ENCODE results near the gene EIF5A.
"Not testable (repeated sequence)": the region's sequence is repeated elsewhere in the genome, so short reads cannot be mapped to it uniquely, and the experiment has no call there.

EIF5A gene

GRCh38 chr17:7332600-7333069 is 25.2 kb downstream of the EIF5A start:
- not testable (repeated sequence) for DNase-seq

- DNase-seq: no peak
Observed at GRCh38 chr17:7334938-7335538, 27.6 kb downstream of the EIF5A start.

GRCh38 chr17:7335765-7336164 is 28.3 kb downstream of the EIF5A start:
- not testable (repeated sequence) for DNase-seq

DNA sequence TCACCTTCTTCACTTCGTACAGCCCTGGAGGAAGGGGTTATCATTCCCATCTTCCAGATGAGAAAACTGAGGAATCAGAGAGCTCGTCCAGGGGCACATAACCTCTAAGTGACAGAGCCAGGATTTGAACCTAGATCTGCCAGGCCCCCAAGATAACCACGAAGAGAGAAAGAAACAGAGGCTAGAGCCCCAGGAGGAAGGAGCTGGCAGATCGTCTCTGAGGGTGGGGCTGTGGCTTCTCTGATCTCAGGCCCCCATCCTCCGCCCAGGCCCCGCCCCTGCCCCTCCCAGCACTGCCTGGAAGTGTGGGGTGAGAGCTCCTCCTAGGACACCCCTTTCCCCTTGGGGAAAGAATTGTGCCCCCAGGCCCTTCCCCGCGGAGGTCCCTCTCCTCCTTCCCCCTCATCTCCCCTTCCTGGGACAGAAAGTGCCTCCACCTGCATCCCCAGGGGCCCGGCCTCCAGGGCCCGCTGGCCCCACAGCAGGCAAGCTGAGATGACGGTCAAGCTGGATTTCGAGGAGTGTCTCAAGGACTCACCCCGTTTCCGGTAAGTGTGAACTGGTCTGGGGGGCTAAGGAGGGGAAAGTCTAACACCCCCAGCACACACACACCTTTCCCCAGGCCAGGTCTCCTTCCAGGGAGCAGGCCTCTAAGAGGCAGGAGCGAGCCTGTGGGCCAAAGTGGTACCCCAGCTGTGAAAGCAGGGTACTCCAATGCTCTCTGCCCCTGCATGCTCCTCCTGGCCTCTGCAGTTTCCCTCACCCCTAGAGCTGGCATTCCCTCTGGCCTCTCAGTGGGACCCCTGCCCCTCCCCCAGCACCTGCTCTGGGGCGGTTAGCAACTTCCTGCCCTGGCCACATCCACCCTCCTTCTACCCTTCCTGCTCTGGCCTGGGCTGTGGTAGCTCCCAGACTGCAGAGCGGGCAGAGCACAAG is 29.1 kb downstream of the EIF5A start, which contains the start of gene ACAP1:
TSS of gene ACAP1 (plus strand) at position 290 of the 936 bp plus-strand sequence. CDS start at position 496, 206 bp downstream.
- DNase-seq: no peak

DNA sequence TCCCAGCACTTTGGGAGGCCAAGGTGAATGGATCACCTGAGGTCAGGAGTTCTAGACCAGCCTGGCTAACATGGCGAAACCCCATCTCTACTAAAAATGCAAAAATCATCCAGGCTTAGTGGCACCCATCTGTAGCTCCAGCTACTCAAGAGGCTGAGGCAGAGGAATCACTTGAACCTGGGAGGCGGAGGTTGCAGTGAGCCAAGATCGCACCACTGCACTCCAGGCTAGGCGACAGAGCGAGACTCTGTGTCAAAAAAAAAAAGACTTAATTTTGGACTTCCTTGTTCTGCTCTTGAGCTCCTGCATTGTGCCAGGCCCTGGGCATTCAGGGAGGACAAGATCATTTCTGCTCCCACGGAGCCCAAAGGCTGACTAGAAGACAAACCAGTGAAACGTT is 30.2 kb downstream of the EIF5A start:
- DNase-seq: not testable (repeated sequence)

DNA sequence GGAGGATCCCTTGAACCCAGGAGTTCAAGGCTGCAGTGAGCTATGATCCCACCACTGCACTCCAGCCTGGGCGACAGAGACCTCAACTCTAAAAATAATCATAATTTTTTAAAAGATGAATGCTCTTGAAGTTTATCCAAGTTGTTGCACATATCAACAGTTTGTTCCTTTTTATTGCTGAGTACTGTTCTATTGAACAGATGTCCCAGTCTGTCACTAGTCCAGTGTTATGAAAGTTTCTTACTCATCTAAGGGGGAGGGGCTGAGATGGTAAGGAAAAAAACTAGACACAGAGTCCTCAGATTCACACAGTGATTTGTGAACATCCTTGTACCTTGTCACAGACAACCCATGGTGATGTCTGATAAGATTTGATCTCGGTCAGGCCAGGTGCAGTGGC is 32.8 kb downstream of the EIF5A start:
- DNase-seq: no peak

DNA sequence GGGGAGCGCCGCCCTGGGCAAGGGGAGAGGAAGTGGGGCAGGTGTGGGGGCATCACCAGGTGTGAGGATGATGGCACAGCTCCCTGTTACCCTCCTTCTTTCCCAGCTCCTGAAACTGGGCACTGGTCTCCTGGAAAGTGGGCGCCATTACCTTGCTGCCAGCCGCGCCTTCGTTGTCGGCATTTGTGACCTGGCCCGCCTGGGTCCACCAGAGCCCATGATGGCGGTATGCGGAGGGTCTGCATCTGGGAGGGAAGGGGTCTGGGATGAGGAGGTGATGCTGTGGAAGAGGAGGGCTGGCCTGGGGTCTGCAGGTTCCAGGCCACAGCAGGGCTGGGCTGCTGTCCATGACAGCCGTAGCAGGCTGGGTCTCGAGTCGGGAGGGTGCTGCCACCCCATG is 34.4 kb downstream of the EIF5A start:
- no peak for DNase-seq

DNA sequence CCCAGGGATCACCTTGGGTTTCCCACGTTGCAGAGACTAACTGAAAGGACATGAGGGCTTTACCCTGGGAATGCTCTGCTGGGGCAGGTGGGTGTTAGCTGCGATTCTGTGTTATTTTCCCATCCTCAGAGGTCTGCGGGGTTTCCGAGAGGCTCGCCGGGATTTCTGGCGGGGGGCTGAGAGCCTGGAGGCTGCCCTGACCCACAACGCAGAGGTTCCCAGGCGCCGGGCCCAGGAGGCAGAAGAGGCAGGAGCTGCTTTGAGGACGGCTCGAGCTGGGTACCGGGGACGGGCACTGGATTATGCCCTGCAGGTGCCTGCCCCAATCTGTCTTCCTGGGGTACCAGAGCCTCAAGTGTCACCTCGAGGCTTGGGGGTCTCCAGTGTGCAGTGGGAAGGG is 35.8 kb downstream of the EIF5A start:
- DNase-seq: no peak

DNA sequence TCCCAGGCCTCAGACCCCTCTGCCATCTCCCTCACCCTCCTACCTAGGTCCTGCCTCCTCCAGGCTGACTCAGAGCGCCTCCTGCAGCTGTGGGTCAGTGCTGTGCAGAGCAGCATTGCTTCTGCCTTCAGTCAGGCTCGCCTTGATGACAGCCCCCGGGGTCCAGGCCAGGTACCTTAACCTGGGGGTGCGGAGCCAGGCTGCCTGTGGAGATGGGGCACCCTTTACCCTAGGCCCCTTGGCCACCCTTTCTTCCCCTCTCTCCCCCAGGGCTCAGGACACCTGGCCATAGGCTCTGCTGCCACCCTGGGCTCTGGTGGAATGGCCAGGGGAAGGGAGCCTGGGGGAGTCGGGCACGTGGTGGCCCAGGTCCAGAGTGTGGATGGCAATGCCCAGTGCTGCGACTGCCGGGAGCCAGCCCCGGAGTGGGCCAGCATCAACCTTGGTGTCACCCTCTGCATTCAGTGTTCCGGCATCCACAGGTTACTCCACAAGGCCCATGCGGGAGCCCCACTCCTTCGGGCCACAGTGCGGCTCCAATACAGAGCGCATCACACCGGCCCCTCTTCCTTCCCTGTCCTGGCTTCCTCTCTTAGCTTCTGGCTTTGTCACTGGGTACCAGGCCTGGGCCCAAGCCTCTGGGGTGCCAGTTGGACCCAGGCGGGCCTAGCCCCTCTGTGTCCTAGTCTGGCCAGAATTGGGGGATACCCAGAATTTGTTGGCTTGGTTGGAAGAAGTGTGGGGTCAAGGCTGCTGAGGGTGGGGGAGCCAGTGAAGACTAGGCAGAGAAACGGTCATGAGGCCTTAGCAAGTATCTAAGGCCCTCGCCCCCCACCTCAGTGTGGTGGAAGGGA is 39.6 kb downstream of the EIF5A start:
- no peak for DNase-seq

- DNase-seq: no peak
Observed at GRCh38 chr17:7347630-7348477, 40.4 kb downstream of the EIF5A start.

GRCh38 chr17:7348478-7349242 is 41.2 kb downstream of the EIF5A start:
- DNase-seq: no peak

- peak; percentile 85 to 88 for DNase-seq
Observed at GRCh38 chr17:7351665-7352502, 44.5 kb downstream of the EIF5A start, which contains the start of gene KCTD11. Gene KCTD11 (plus strand): TSS chr17:7352162.

DNA sequence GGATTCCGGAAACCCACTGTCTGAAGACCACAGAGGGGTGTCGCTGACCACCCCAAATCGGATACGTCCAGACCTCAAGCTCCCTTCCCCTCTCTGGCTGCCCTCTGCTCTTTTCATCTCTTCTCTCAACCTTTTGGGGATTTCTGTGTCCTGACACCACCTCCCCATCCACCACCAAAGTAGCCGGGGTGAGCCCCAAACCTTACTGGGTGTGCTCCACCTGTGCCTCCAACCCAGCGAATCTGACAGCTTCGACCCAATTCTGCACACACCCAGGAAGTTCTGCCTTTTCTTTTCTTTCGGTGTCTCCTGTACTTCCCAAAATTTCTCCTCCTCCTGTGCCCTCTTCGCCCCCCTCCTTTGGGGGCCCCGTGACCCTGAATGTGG is 45.1 kb downstream of the EIF5A start:
- DNase-seq: no peak

GRCh38 chr17:7352910-7353635 is 45.6 kb downstream of the EIF5A start:
- DNase-seq: no peak

GRCh38 chr17:7354262-7354843 is 46.9 kb downstream of the EIF5A start:
- peak in 1 of 2 experiments; percentile 13 for DNase-seq

GRCh38 chr17:7355053-7355452 is 47.6 kb downstream of the EIF5A start, which contains the start of gene TMEM95:
Gene TMEM95 (plus strand): TSS chr17:7355156. CDS start chr17:7355205, 49 bp downstream.
- no peak for DNase-seq

DNA sequence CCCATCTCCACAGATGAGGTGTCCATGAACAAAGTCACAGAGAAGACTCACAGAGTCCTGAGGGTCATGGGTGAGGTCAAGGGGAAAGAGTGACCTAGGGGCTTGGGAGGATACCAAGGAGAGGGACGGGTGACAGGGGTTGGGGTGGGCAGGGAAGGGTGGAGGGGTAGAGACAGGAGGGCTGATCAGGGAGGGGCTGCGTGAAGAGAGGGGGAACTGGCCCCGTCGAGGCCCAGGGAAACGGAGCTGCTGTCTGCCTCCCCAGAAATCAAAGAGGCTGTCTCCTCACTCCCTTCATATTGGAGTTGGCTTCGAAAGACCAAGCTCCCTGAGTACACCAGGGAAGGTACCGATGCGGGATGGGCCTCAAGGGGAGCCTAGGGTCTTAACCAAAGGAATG is 48.1 kb downstream of the EIF5A start:
- no peak for DNase-seq

DNA sequence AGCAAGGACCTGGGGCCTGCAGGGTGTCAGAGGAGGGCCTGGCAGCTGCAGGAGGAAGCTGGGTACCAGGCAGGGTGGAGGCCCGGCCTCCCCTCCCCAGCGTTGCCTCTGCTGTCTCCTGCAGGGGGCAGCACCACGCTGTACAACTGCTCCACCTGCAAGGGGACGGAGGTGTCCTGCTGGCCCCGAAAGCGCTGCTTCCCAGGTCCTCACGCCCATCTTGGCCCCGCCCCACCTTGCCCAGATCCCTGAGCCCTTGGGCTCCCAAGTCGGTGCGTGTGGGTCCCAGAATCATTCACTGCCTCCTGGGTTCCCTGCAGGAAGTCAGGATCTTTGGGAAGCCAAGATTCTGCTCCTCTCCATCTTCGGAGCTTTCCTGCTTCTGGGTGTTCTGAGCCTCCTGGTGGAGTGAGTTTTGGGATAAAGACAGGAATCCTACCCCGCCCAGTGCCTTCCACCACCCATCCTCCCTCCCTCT is 48.7 kb downstream of the EIF5A start:
- DNase-seq: peak in 1 of 2 experiments; percentile 57

DNA sequence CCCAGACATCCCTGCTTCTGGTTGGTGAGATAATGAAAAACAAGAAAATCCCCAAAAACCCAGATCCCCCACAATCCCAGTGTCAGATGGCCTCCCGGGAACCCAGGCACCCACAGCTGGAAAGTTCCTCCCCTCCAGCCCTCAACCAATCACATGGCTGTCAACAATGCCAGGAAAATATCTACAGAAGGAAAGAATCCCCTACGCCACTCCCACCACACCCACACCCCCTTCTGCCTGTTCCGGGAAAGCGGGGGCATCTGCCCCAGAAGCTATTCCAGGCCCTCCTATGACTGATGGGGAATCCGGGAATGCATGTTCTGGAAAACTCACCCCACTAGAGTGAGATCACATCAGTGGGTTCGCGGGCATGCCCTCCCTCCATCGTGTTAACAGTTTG is 49.3 kb downstream of the EIF5A start:
- no peak for DNase-seq
